Measurements from ENCODE around the gene GEMIN7.

DNA sequence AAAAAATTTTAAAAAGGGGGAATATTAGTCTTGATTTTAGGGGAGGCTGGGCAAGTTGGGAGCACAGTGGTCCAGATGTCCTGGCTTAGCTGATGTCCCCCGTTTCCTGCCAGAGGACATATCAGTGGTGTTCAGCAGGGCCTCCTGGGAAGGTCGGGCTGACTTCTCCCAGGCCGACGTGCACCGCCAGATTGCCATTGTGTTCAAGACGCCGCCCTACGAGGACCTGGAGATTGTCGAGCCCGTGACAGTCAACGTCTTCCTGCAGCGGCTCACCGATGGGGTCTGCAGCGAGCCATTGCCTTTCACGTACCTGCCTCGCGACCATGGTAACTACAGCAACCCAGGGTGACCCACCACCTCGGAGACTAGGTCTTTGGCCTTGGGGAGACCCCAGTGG lies 46.6 kb upstream of the GEMIN7 start:
- TF ChIP-seq, protein P1, sequence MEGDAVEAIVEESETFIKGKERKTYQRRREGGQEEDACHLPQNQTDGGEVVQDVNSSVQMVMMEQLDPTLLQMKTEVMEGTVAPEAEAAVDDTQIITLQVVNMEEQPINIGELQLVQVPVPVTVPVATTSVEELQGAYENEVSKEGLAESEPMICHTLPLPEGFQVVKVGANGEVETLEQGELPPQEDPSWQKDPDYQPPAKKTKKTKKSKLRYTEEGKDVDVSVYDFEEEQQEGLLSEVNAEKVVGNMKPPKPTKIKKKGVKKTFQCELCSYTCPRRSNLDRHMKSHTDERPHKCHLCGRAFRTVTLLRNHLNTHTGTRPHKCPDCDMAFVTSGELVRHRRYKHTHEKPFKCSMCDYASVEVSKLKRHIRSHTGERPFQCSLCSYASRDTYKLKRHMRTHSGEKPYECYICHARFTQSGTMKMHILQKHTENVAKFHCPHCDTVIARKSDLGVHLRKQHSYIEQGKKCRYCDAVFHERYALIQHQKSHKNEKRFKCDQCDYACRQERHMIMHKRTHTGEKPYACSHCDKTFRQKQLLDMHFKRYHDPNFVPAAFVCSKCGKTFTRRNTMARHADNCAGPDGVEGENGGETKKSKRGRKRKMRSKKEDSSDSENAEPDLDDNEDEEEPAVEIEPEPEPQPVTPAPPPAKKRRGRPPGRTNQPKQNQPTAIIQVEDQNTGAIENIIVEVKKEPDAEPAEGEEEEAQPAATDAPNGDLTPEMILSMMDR (IDR thresholded peaks at IDR 0.05), result no peak
- no peak for TF ChIP-seq POLR2A (IDR thresholded peaks at IDR 0.05)
